Measurements from ENCODE around the gene P2RY4. TPM values are rescaled to one million over a fixed set of nuclear protein-coding genes. Genes with fewer than 3 reads are reported as not detected.
"Not testable (repeated sequence)": the region's sequence is repeated elsewhere in the genome, so short reads cannot be mapped to it uniquely, and the experiment has no call there.

Gene P2RY4
- total RNA-seq, 1 donor from 2014 or later = 0.20 TPM

GRCh38 chrX:70244881-70245280, 15.1 kb downstream of the P2RY4 start:
- intact Hi-C loops (cut with micrococcal nuclease) = no loop called here

- intact Hi-C loops (cut with micrococcal nuclease) = not testable (repeated sequence)
Measured at GRCh38 chrX:70243601-70244000, 16.4 kb downstream of the P2RY4 start.

- intact Hi-C loops (cut with micrococcal nuclease) = no loop called here
Measured at GRCh38 chrX:70241501-70241900, 18.5 kb downstream of the P2RY4 start.

GRCh38 chrX:70240751-70241150, 19.3 kb downstream of the P2RY4 start:
- intact Hi-C loops (cut with micrococcal nuclease) = no loop called here

GRCh38 chrX:70234355-70234754, 25.6 kb downstream of the P2RY4 start, which contains the start of gene AWAT1:
Gene AWAT1, plus strand, starts transcription at chrX:70234655. Its CDS starts 41 bp downstream, at chrX:70234696.
- intact Hi-C loops (cut with micrococcal nuclease) = no loop called here

- intact Hi-C loops (cut with micrococcal nuclease) = no loop called here
Measured at GRCh38 chrX:70231666-70232065, 28.3 kb downstream of the P2RY4 start.

- intact Hi-C loops (cut with micrococcal nuclease) = no loop called here
Measured at GRCh38 chrX:70226687-70227086, 33.3 kb downstream of the P2RY4 start.

GRCh38 chrX:70226048-70226447, 34.0 kb downstream of the P2RY4 start:
- intact Hi-C loops (cut with micrococcal nuclease) = no loop called here

- intact Hi-C loops (cut with micrococcal nuclease) = no loop called here
Measured at GRCh38 chrX:70219938-70220764, 39.9 kb downstream of the P2RY4 start.

GRCh38 chrX:70209570-70209969, 50.4 kb downstream of the P2RY4 start:
- intact Hi-C loops (cut with micrococcal nuclease) = not testable (repeated sequence)

GRCh38 chrX:70208479-70208878, 51.5 kb downstream of the P2RY4 start:
- intact Hi-C loops (cut with micrococcal nuclease) = no loop called here

Other genes starting within 250 kb of the P2RY4 start
- not detected in 2 replicates for gene AWAT2, start 210.3 kb downstream of the P2RY4 start, total RNA-seq
- not detected in 2 replicates for gene OTUD6A, start 197.7 kb downstream of the P2RY4 start, total RNA-seq
- gene IGBP1, start 126.8 kb downstream of the P2RY4 start, total RNA-seq = 40.6 and 43.8 TPM in 2 replicates
- gene DGAT2L6, start 82.7 kb downstream of the P2RY4 start, total RNA-seq = not detected in 2 replicates
- not detected in 2 replicates for gene AWAT1, start 25.5 kb downstream of the P2RY4 start, total RNA-seq
- not detected in 2 replicates for gene ARR3, start 8.1 kb upstream of the P2RY4 start, total RNA-seq
- gene RAB41, start 22.0 kb upstream of the P2RY4 start, total RNA-seq = not detected in 2 replicates
- 34.7 and 35.5 TPM in 2 replicates for gene PDZD11, start 29.7 kb upstream of the P2RY4 start, total RNA-seq
- 32.2 and 33.7 TPM in 2 replicates for gene KIF4A, start 29.9 kb upstream of the P2RY4 start, total RNA-seq
- gene GDPD2, start 163.1 kb upstream of the P2RY4 start, total RNA-seq = 0.25 TPM in 2 replicates
- 14.2 and 21.1 TPM in 2 replicates for gene DLG3, start 184.6 kb upstream of the P2RY4 start, total RNA-seq

All from T-helper 2 cell treated with Interferon-gamma antibody and Interleukin-4, amounts not matched to agents 100 ng/mL and 5 ng/mL, for 36 hours (primary cell).